Colonic mucosa (tissue), 4 donors: ENCODE measurements around the gene IRF3. TPM values are rescaled to one million over a fixed set of nuclear protein-coding genes. Genes with fewer than 3 reads are reported as not detected.
"Not testable (repeated sequence)": the region's sequence is repeated elsewhere in the genome, so short reads cannot be mapped to it uniquely, and the experiment has no call there.

Experiments used
- DNase-seq: peaks from one replicate; pipeline ENCODE4 v3.0.0-alpha.2; 2020
- H3K27ac ChIP-seq: fragments of 200-600 bp; one replicate; pipeline ENCODE4 v1.8.0; 2021
- H3K27me3 ChIP-seq: fragments of 200-600 bp; one replicate; pipeline ENCODE4 v1.8.0; 2021
- H3K36me3 ChIP-seq: fragments of 200-600 bp; one replicate; pipeline ENCODE4 v1.8.0; 2021
- H3K4me1 ChIP-seq: fragments of 200-600 bp; one replicate; pipeline ENCODE4 v1.8.0; 2021; ENCODE audit warnings: mild to moderate bottlenecking
- H3K4me3 ChIP-seq: fragments of 200-600 bp; one replicate; pipeline ENCODE4 v1.8.0; 2021
- H3K9ac ChIP-seq, 2 donors: one replicate each; pipeline ENCODE4 v1.7.0; 2013; ENCODE audit warnings: control low read depth in 2 of 2, low read depth in 2 of 2, low read length in 2 of 2
- H3K9me3 ChIP-seq: fragments of 200-600 bp; one replicate; pipeline ENCODE4 v1.8.0; 2021
- CTCF ChIP-seq: fragments of 200-600 bp; IDR thresholded peaks from one replicate; pipeline ENCODE4 v1.8.0; 2022; ENCODE audit warnings: antibody characterized with exemption, mild to moderate bottlenecking
- intact Hi-C: fragments of 100-400 bp; cut with DNase I; formaldehyde crosslinking; loops from one replicate; pipeline ENCODE4 v1.14.1; 2022
- total RNA-seq, 2 donors: library from RNA; stranded (reverse); fragmentation: NEBNext Ultra II Directional in 1 of 2; extraction: Animal tissue kit (Norgen Biotek cat#: 25700) in 1 of 2; gene quantifications; one replicate each; pipeline ENCODE4 v1.2.1, GENCODE V29; 2021
- donor health status: healthy.
- donor health status: DM: no; HTN: no; CAD: no.
- donor health status: DM: no; HTN: no; CAD: no.

Gene IRF3
- total RNA-seq, 2 donors from 2014 or later: 62.9 to 190 TPM

DNA sequence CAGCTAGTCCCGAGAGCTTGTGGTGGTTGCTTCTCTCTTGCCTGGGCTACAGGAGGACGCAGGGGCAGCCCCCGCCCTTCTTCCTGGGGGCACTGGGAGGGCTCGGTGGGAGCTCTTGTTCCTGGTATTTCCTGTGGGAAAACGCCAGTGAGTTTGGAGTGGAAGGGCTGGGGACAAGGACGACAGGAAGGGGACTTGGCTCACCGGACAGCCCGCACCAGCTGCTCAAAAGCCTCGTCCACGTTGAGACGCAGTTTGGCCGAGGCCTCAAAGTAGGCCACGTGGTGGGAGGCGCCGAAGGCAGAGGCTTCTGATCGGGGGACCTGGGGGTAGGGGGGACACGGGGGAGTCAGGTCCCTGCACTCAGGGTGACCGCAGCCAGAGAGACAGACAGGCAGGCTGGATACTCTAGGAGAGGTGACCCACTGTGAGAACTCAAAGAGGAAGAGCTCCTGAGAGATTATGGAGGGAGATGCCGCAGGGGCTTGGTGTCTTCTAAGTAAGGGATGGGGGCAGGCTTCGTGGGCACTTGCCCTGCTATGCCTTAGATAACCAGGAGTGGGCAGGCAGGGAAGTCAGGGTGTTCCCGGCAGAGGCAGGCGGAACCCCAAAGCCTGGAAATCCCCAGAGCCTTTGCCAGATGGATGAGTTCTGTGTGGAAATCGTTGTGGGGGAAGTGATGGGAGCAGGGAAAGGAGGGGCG is 30.0 kb downstream of the IRF3 start:
- H3K36me3 ChIP-seq: no peaks in the 10 kb centered on the region
- H3K9me3 ChIP-seq: no peaks in the 10 kb centered on the region
- no peak for DNase-seq
- no peak for TF ChIP-seq CTCF
- H3K4me3 ChIP-seq: no peak overlapping the region
- intact Hi-C loops: loop anchor here (5.0 kb wide), 1 partner anchor 43 kb away; the partner anchor contains the start of gene PRR12
- no peaks in the 10 kb centered on the region for H3K27me3 ChIP-seq
- H3K4me1 ChIP-seq: no peaks in the 10 kb centered on the region
- H3K9ac ChIP-seq: no peak overlapping the region
- no peak overlapping the region for H3K27ac ChIP-seq

GRCh38 chr19:49633273-49633672 is 32.4 kb downstream of the IRF3 start:
- H3K36me3 ChIP-seq, H3K4me3 ChIP-seq, DNase-seq, H3K9me3 ChIP-seq, intact Hi-C loops, H3K27me3 ChIP-seq, H3K4me1 ChIP-seq, H3K27ac ChIP-seq, H3K9ac ChIP-seq: not testable (repeated sequence)

DNA sequence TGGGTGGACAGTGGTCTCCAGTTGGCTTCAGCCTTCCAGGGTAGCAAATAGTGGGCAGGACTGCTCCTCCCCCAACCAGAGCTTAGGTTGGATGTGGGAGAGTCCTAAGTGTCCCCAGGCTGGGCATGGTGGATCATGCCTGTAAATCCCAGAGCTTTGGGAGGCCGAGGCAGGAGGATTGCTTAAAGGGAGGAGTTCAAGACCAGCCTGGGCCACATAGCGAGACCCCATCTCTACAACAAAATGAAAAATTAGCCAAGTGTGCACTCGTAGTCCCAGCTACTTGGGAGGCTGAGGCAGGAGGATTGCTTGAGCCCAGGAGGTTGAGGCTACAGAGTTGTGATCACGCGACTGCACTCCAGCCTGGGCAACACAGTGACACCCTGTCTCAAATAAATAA is 33.1 kb downstream of the IRF3 start:
- TF ChIP-seq CTCF: no peak
- no peak overlapping the region for H3K27ac ChIP-seq
- intact Hi-C loops: no loop called here
- H3K9me3 ChIP-seq: no peaks in the 10 kb centered on the region
- no peak overlapping the region for H3K9ac ChIP-seq
- H3K27me3 ChIP-seq: no peaks in the 10 kb centered on the region
- H3K36me3 ChIP-seq: no peaks in the 10 kb centered on the region
- DNase-seq: no peak
- no peaks in the 10 kb centered on the region for H3K4me1 ChIP-seq
- no peak overlapping the region for H3K4me3 ChIP-seq

DNA sequence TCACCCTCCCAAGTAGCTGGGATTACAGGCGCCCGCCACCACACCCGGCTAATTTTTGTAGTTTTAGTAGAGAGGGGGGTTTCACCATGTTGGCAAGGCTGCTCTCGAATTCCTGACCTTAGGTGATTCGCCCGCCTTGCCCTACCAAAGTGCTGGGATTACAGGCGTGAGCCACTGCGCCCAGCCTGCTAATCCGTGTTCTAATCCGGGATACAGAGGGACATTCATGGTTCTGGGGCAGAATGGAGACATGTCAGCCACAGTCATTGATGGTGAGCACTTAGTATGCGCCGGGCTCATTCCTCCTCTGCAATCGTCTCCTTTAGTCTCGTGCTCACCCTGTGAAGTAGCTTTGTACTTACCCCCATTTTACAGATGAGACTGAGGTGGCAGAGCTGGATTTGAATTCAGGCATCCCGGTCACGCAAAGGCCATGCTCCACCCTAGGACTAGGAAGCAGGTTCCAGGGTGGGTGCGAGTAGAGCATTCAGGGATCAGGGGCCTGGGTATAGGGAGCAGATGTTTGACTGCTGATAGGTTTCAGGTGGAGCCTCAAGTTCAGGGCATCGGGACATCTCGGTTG is 34.0 kb downstream of the IRF3 start:
- Histone ChIP-seq H3K4me1 (no peaks in the 10 kb centered on the region), H3K9ac (no peak overlapping the region), H3K36me3 (no peaks in the 10 kb centered on the region), H3K27me3 (no peaks in the 10 kb centered on the region), H3K27ac (no peak overlapping the region), H3K9me3 (no peaks in the 10 kb centered on the region), H3K4me3 (no peak overlapping the region)
- no peak for TF ChIP-seq CTCF
- no peak for DNase-seq
- intact Hi-C loops: no loop called here

GRCh38 chr19:49631014-49631588 is 34.6 kb downstream of the IRF3 start:
- intact Hi-C loops: no loop called here
- no peak overlapping the region for H3K9ac ChIP-seq
- DNase-seq: no peak

More at GRCh38 chr19:49631014-49631588, 34.6 kb downstream of the IRF3 start:
- H3K9me3 ChIP-seq: no peaks in the 10 kb centered on the region
- H3K27ac ChIP-seq: no peak overlapping the region
- H3K36me3 ChIP-seq: no peaks in the 10 kb centered on the region
- H3K4me1 ChIP-seq: no peaks in the 10 kb centered on the region
- no peaks in the 10 kb centered on the region for H3K27me3 ChIP-seq
- TF ChIP-seq CTCF: no peak
- no peak overlapping the region for H3K4me3 ChIP-seq
